PC-3 (cell line): ENCODE results near the gene CBFA2T3. TPM values are rescaled to one million over a fixed set of nuclear protein-coding genes. Genes with fewer than 3 reads are reported as not detected.
A peak's percentile ranks its signal among the peaks of the same experiment; 100 is the strongest.

Experiments
- ATAC-seq: fragments of 200-7000 bp; cut with Tn5 transposase; 2 replicates; pipeline ENCODE4 v1.9.1; 2020; ENCODE audit warnings: mild to moderate bottlenecking, moderate library complexity
- BruUV-seq: library from RNA; stranded (reverse); fragments of 400-500 nt; replicated peaks from 2 replicates; lab custom pipeline; 2021; lab: Mats Ljungman, UMichigan
- CTCF ChIA-PET: fragments of 300-600 bp; sonication (Branson Sonifier 250); formaldehyde crosslinking; loops from one replicate; lab custom pipeline; 2022; ENCODE audit warnings: antibody characterized with exemption; lab: Charles Lee
- POLR2A ChIA-PET: fragments of 300-600 bp; sonication (Branson Sonifier 250); formaldehyde crosslinking; loops from one replicate; lab custom pipeline; 2022; ENCODE audit warnings: antibody characterized with exemption; ENCODE audit not compliant: unreplicated experiment; lab: Charles Lee
- DNase-seq: peaks from one replicate; pipeline ENCODE4 v3.0.0-alpha.2; 2015
- H2AFZ ChIP-seq: fragments of 300-600 bp; sonication (generic); 2 replicates; pipeline ENCODE4 v1.6.0; 2016; ENCODE audit warnings: antibody characterized with exemption, low read length
- H3F3A ChIP-seq: fragments of 300-600 bp; sonication (generic); one replicate; pipeline ENCODE4 v1.6.0; 2017; ENCODE audit warnings: antibody characterized with exemption, low read length, control low read depth, mild to moderate bottlenecking; ENCODE audit not compliant: unreplicated experiment
- H3K27ac ChIP-seq: fragments of 300-600 bp; sonication (generic); 2 replicates; pipeline ENCODE4 v1.5.1; 2016; ENCODE audit warnings: mild to moderate bottlenecking, low read length
- H3K27me3 ChIP-seq: fragments of 300-600 bp; sonication (generic); 2 replicates; pipeline ENCODE4 v1.6.1; 2016; ENCODE audit warnings: low read length, mixed read lengths
- H3K36me3 ChIP-seq: fragments of 300-600 bp; sonication (generic); 2 replicates; pipeline ENCODE4 v1.6.1; 2016; ENCODE audit warnings: low read depth, mixed run types, low read length, mixed read lengths
- H3K4me1 ChIP-seq: fragments of 300-600 bp; sonication (generic); 2 replicates; pipeline ENCODE4 v1.5.1; 2016; ENCODE audit warnings: low read length; ENCODE audit not compliant: insufficient read depth
- H3K4me2 ChIP-seq: fragments of 300-600 bp; sonication (generic); 2 replicates; pipeline ENCODE4 v1.6.0; 2016; ENCODE audit warnings: low read length
- H3K4me3 ChIP-seq: fragments of 300-600 bp; sonication (generic); 2 replicates; pipeline ENCODE4 v1.5.1; 2016; ENCODE audit warnings: mild to moderate bottlenecking, low read length, mixed read lengths
- H3K79me2 ChIP-seq: fragments of 300-600 bp; sonication (generic); 2 replicates; pipeline ENCODE4 v1.6.1; 2017; ENCODE audit warnings: low read length, mixed read lengths
- H3K9ac ChIP-seq: fragments of 300-600 bp; sonication (generic); 2 replicates; pipeline ENCODE4 v1.6.0; 2016; ENCODE audit warnings: mild to moderate bottlenecking, low read length
- H3K9me2 ChIP-seq: fragments of 300-600 bp; sonication (generic); replicated peaks from 2 replicates; pipeline ENCODE4 v1.6.1; 2016; ENCODE audit warnings: mixed run types, low read length, mixed read lengths
- H3K9me3 ChIP-seq: fragments of 300-600 bp; sonication (generic); 2 replicates; pipeline ENCODE4 v1.6.1; 2016; ENCODE audit warnings: low read length, mixed read lengths
- H4K20me1 ChIP-seq: fragments of 300-600 bp; sonication (generic); 2 replicates; pipeline ENCODE4 v1.6.1; 2016; ENCODE audit warnings: low read length, mixed read lengths
- CTCF ChIP-seq: fragments of 300-600 bp; sonication (generic); conservative IDR thresholded peaks from 2 replicates; pipeline ENCODE4 v1.5.1; 2017; ENCODE audit warnings: antibody characterized with exemption, low read depth, mild to moderate bottlenecking, low read length
- EZH2 ChIP-seq: fragments of 300-600 bp; sonication (generic); IDR thresholded peaks from one replicate; pipeline ENCODE4 v1.6.1; 2017; ENCODE audit warnings: antibody characterized with exemption, mild to moderate bottlenecking, low read length; ENCODE audit not compliant: unreplicated experiment
- EZH2phosphoT487 ChIP-seq: fragments of 300-600 bp; sonication (generic); IDR thresholded peaks from 2 replicates; pipeline ENCODE4 v1.6.1; 2018; ENCODE audit warnings: mild to moderate bottlenecking, antibody characterized with exemption, low read length, borderline replicate concordance
- intact Hi-C: fragments of 100-400 bp; cut with micrococcal nuclease; formaldehyde crosslinking; loops from 2 replicates; pipeline ENCODE4 v1.9.0; 2023
- total RNA-seq: library from RNA; depleted of rRNA; stranded (reverse); fragments of >200 nt; gene quantifications from 2 replicates; pipeline ENCODE4 v1.2.3, GENCODE V29; 2014

The CBFA2T3 gene
- total RNA-seq, 1 experiment from 2014 or later, result not detected

GRCh38 chr16:88963583-88963982 lies 13.4 kb downstream of the CBFA2T3 start:
- BruUV-seq, result no TSS peak
- H3K9ac ChIP-seq, result no peak overlapping the region
- H3K36me3 ChIP-seq, result no peaks in the 10 kb centered on the region
- no peak overlapping the region for H3K27ac ChIP-seq
- intact Hi-C loops, result no loop called here
- TF ChIP-seq CTCF (no peak), EZH2phosphoT487 (no peak), EZH2 (no peak)
- H3K4me1 ChIP-seq, result no peaks in the 10 kb centered on the region
- ATAC-seq (no peak), DNase-seq (peak; percentile 3)
- no peaks in the 10 kb centered on the region for H3K79me2 ChIP-seq
- no peaks in the 10 kb centered on the region for H3K9me2 ChIP-seq
- H3F3A ChIP-seq, result no peaks in the 10 kb centered on the region
- POLR2A ChIA-PET, result no interaction called here
- H3K4me3 ChIP-seq, result no peak overlapping the region
- H4K20me1 ChIP-seq, result no peaks in the 10 kb centered on the region
- H3K27me3 ChIP-seq, result peaks cover 2% of the 10 kb centered on the region; the same call in 1 of the 2 replicates
- H3K9me3 ChIP-seq, result no peaks in the 10 kb centered on the region
- no peak overlapping the region for H3K4me2 ChIP-seq
- no peak overlapping the region for H2AFZ ChIP-seq
- CTCF ChIA-PET, result no interaction called here

GRCh38 chr16:88962478-88963152 lies 14.4 kb downstream of the CBFA2T3 start:
- DNase-seq (no peak), ATAC-seq (no peak)
- no peak overlapping the region for H3K4me3 ChIP-seq
- H3K36me3 ChIP-seq, result no peaks in the 10 kb centered on the region
- no TSS peak for BruUV-seq
- no peaks in the 10 kb centered on the region for H3K9me3 ChIP-seq
- no peaks in the 10 kb centered on the region for H4K20me1 ChIP-seq
- no peaks in the 10 kb centered on the region for H3K9me2 ChIP-seq
- intact Hi-C loops, result no loop called here
- ChIA-PET POLR2A (no interaction called here), CTCF (no interaction called here)
- H3K4me2 ChIP-seq, result no peak overlapping the region
- H3K4me1 ChIP-seq, result no peaks in the 10 kb centered on the region
- H3K27ac ChIP-seq, result no peak overlapping the region
- TF ChIP-seq EZH2, result no peak
- TF ChIP-seq EZH2phosphoT487, result no peak
- TF ChIP-seq CTCF, result no peak
- no peaks in the 10 kb centered on the region for H3K79me2 ChIP-seq
- no peak overlapping the region for H2AFZ ChIP-seq
- H3F3A ChIP-seq, result no peaks in the 10 kb centered on the region
- peaks cover 3% of the 10 kb centered on the region; the same call in 1 of the 2 replicates for H3K27me3 ChIP-seq
- no peak overlapping the region for H3K9ac ChIP-seq

GRCh38 chr16:88961011-88961410 lies 16.0 kb downstream of the CBFA2T3 start:
- no peak overlapping the region for H3K4me3 ChIP-seq
- DNase-seq (no peak), ATAC-seq (no peak)
- H3K4me2 ChIP-seq, result no peak overlapping the region
- H3K36me3 ChIP-seq, result no peaks in the 10 kb centered on the region
- no peaks in the 10 kb centered on the region for H3K79me2 ChIP-seq
- POLR2A ChIA-PET, result no interaction called here
- no TSS peak for BruUV-seq
- H3K27me3 ChIP-seq, result peaks cover 9% of the 10 kb centered on the region; the same call in 1 of the 2 replicates
- TF ChIP-seq EZH2 (no peak), EZH2phosphoT487 (no peak), CTCF (no peak)
- no peaks in the 10 kb centered on the region for H3F3A ChIP-seq
- H2AFZ ChIP-seq, result no peak overlapping the region
- H3K9me2 ChIP-seq, result no peaks in the 10 kb centered on the region
- H3K27ac ChIP-seq, result no peak overlapping the region
- intact Hi-C loops, result no loop called here
- no peaks in the 10 kb centered on the region for H4K20me1 ChIP-seq
- CTCF ChIA-PET, result no interaction called here
- no peaks in the 10 kb centered on the region for H3K4me1 ChIP-seq
- H3K9ac ChIP-seq, result no peak overlapping the region
- H3K9me3 ChIP-seq, result no peaks in the 10 kb centered on the region
